Mesothelial cell of epicardium (in vitro differentiated cells): ENCODE results near the gene ALAS2. TPM values are rescaled to one million over a fixed set of nuclear protein-coding genes. Genes with fewer than 3 reads are reported as not detected.
A peak's percentile ranks its signal among the peaks of the same experiment; 100 is the strongest.

ENCODE experiments used
- DNase-seq, 2 experiments: peaks; one replicate each; pipeline ENCODE4 v3.0.0; 2021; ENCODE audit warnings: low spot score in 2 of 2; ENCODE audit not compliant: unreplicated experiment in 2 of 2
- H3K27ac Mint-ChIP-seq: 2 replicates; pipeline ENCODE4 v1.8.0; 2021; ENCODE audit warnings: mixed read lengths
- H3K27me3 Mint-ChIP-seq: 2 replicates; pipeline ENCODE4 v1.8.0; 2021; ENCODE audit warnings: low read depth, mixed read lengths
- H3K36me3 Mint-ChIP-seq: 2 replicates; pipeline ENCODE4 v1.8.0; 2021; ENCODE audit warnings: mixed read lengths
- H3K4me1 Mint-ChIP-seq: 2 replicates; pipeline ENCODE4 v1.8.0; 2021; ENCODE audit warnings: mixed read lengths
- H3K4me3 Mint-ChIP-seq: 2 replicates; pipeline ENCODE4 v1.8.0; 2021; ENCODE audit warnings: mild to moderate bottlenecking, moderate library complexity, mixed read lengths
- H3K9me3 Mint-ChIP-seq: 2 replicates; pipeline ENCODE4 v1.8.0; 2021; ENCODE audit warnings: mixed read lengths
- CTCF ChIP-seq: fragments of 200-600 bp; sonication (generic); IDR thresholded peaks from one replicate; pipeline ENCODE4 v1.5.0; 2021; ENCODE audit warnings: antibody characterized with exemption; ENCODE audit not compliant: unreplicated experiment
- total RNA-seq: library from RNA; stranded (reverse); gene quantifications from 3 replicates; pipeline ENCODE4 v1.2.1, GENCODE V29; 2021

Gene ALAS2
- total RNA-seq, 1 donor from 2014 or later = not detected

- Mint-ChIP-seq H3K27me3 (no peaks in the 10 kb centered on the region), H3K4me3 (peak within 1 kb of the TSS; percentile 89), H3K27ac (peak within 1 kb of the TSS; percentile 96), H3K36me3 (peaks cover 6% of the 10 kb centered on the region), H3K9me3 (peaks cover 14% of the 10 kb centered on the region), H3K4me1 (peaks cover 13% of the 10 kb centered on the region)
- TF ChIP-seq CTCF = no peak
- peak; percentile 62 to 78 for DNase-seq
Measured at GRCh38 chrX:54999717-55000598, 30.8 kb downstream of the ALAS2 start, which contains the start of gene APEX2. TSS of gene APEX2 (plus strand) at chrX:55000363. CDS start at chrX:55000423, 60 bp downstream.

- H3K27ac Mint-ChIP-seq = no peak overlapping the region
- H3K4me3 Mint-ChIP-seq = no peak overlapping the region
- H3K9me3 Mint-ChIP-seq = peaks cover 11% of the 10 kb centered on the region
- no peaks in the 10 kb centered on the region for H3K36me3 Mint-ChIP-seq
- peaks cover 5% of the 10 kb centered on the region for H3K4me1 Mint-ChIP-seq
- no peaks in the 10 kb centered on the region for H3K27me3 Mint-ChIP-seq
- TF ChIP-seq CTCF = no peak
- DNase-seq = no peak
Measured at GRCh38 chrX:54995621-54996020, 35.2 kb downstream of the ALAS2 start.

GRCh38 chrX:54994668-54995351 lies 36.0 kb downstream of the ALAS2 start:
- H3K9me3 Mint-ChIP-seq = peaks cover 11% of the 10 kb centered on the region
- H3K27me3 Mint-ChIP-seq = no peaks in the 10 kb centered on the region
- no peak overlapping the region for H3K4me3 Mint-ChIP-seq
- no peak for TF ChIP-seq CTCF
- no peak overlapping the region for H3K27ac Mint-ChIP-seq
- H3K4me1 Mint-ChIP-seq = peaks cover 2% of the 10 kb centered on the region
- H3K36me3 Mint-ChIP-seq = no peaks in the 10 kb centered on the region
- DNase-seq = no peak

GRCh38 chrX:54994099-54994498 lies 36.7 kb downstream of the ALAS2 start, which contains the start of gene PFKFB1:
TSS of gene PFKFB1 (minus strand) at chrX:54994188. CDS start at chrX:54994007, 181 bp downstream.
- peaks cover under 1% of the 10 kb centered on the region for H3K4me1 Mint-ChIP-seq
- DNase-seq = no peak
- no peak within 1 kb of the TSS for H3K27ac Mint-ChIP-seq
- peaks cover 14% of the 10 kb centered on the region for H3K9me3 Mint-ChIP-seq
- H3K27me3 Mint-ChIP-seq = no peaks in the 10 kb centered on the region
- no peak within 1 kb of the TSS for H3K4me3 Mint-ChIP-seq
- no peaks in the 10 kb centered on the region for H3K36me3 Mint-ChIP-seq
- no peak for TF ChIP-seq CTCF

GRCh38 chrX:54992911-54993622 lies 37.7 kb downstream of the ALAS2 start:
- no peak overlapping the region for H3K27ac Mint-ChIP-seq
- no peaks in the 10 kb centered on the region for H3K27me3 Mint-ChIP-seq
- H3K36me3 Mint-ChIP-seq = no peaks in the 10 kb centered on the region

More at GRCh38 chrX:54992911-54993622, 37.7 kb downstream of the ALAS2 start:
- no peak for TF ChIP-seq CTCF
- H3K9me3 Mint-ChIP-seq = peaks cover 14% of the 10 kb centered on the region
- no peak overlapping the region for H3K4me3 Mint-ChIP-seq
- H3K4me1 Mint-ChIP-seq = no peaks in the 10 kb centered on the region
- no peak for DNase-seq
